Spinal cord (tissue), 10 donors: ENCODE measurements around the gene PACRGL. TPM values are rescaled to one million over a fixed set of nuclear protein-coding genes. Genes with fewer than 3 reads are reported as not detected.
A peak's percentile ranks its signal among the peaks of the same experiment; 100 is the strongest.

Experiments
- DNase-seq, 6 donors: peaks; one replicate each; pipeline versions ENCODE4 v3.0.0 to v3.0.0-alpha.2; 2013 to 2015; ENCODE audit warnings: low spot score in 6 of 6, low read depth in 4 of 6
- H3K27ac ChIP-seq: one replicate; pipeline ENCODE4 v1.5.1; 2013; ENCODE audit warnings: low read depth, low read length, control low read depth
- H3K27me3 ChIP-seq: one replicate; pipeline ENCODE4 v1.6.1; 2013; ENCODE audit warnings: low read length; ENCODE audit not compliant: control insufficient read depth, insufficient read depth
- H3K36me3 ChIP-seq: one replicate; pipeline ENCODE4 v1.6.1; 2013; ENCODE audit warnings: low read length; ENCODE audit not compliant: control insufficient read depth, insufficient read depth
- H3K4me1 ChIP-seq: one replicate; pipeline ENCODE4 v1.6.1; 2013; ENCODE audit warnings: low read length; ENCODE audit not compliant: control insufficient read depth, insufficient read depth
- H3K4me3 ChIP-seq: one replicate; pipeline ENCODE4 v1.5.1; 2013; ENCODE audit warnings: low read depth, low read length, control low read depth
- H3K9me3 ChIP-seq: one replicate; pipeline ENCODE4 v1.6.1; 2013; ENCODE audit warnings: low read length; ENCODE audit not compliant: control insufficient read depth, insufficient read depth
- WGBS: methylation state at CpG from one replicate; pipeline ENCODE4 v1.1.5; 2013; ENCODE audit warnings: missing lambda C conversion rate; ENCODE audit not compliant: insufficient coverage; 5-methylcytosine and 5-hydroxymethylcytosine counted together
- long read RNA-seq, 4 donors: transcript quantifications; one replicate each; lab custom pipeline, GENCODE V29; 2026
- polyA plus RNA-seq, 2 donors: library from polyadenylated mRNA; unstranded; fragments of 120-200 nt; gene quantifications; one replicate each; pipeline ENCODE4 v1.2.1, GENCODE V29; 2013; ENCODE audit not compliant: insufficient read length in 2 of 2
- total RNA-seq, 2 donors: library from RNA; depleted of rRNA in 1 of 2; stranded (reverse); fragments of 120-200 nt in 1 of 2; fragments of >200 nt in 1 of 2; gene quantifications; one replicate each; pipeline versions ENCODE4 v1.2.3 to v1.2.4, GENCODE V29; 2013 to 2014
- donor health status: healthy.

Gene PACRGL
- total RNA-seq (10 to 100 TPM; 29.6 to 41.9 TPM), polyA plus RNA-seq (10 to 100 TPM; 25.5 to 26.1 TPM)
- long read RNA-seq, donor 1, partial matches to known transcripts: 0 of 1 reads
- long read RNA-seq, donor 1, other reads (novel, unspliced or antisense): 0 of 1 reads
- long read RNA-seq, donor 2: 0 reads
- long read RNA-seq, donor 3, partial matches to known transcripts: 0 of 2 reads
- long read RNA-seq, donor 3, other reads (novel, unspliced or antisense): 0 of 2 reads
- long read RNA-seq, donor 4, partial matches to known transcripts: 0 of 2 reads
- long read RNA-seq, donor 4, other reads (novel, unspliced or antisense): 0 of 2 reads

GRCh38 chr4:20700007-20700761 is at the start of gene PACRGL:
TSS of gene PACRGL (plus strand) at chr4:20700458. CDS start at chr4:20704482, 4,024 bp downstream.
- Histone ChIP-seq H3K4me3 (peak within 1 kb of the TSS; percentile 91), H3K36me3 (peaks cover 2% of the 10 kb centered on the region), H3K27me3 (no peaks in the 10 kb centered on the region), H3K9me3 (no peaks in the 10 kb centered on the region), H3K4me1 (peaks cover 3% of the 10 kb centered on the region), H3K27ac (peak within 1 kb of the TSS; percentile 68)
- DNase-seq: peak; percentile 78 to 99 (median 92)
- under 1% methylated on average over 52 of the region's 60 CpGs for WGBS

- no CpG with 5 or more reads among the region's 1 CpG for WGBS
- Histone ChIP-seq H3K4me3 (no peak overlapping the region), H3K36me3 (no peaks in the 10 kb centered on the region), H3K27me3 (no peaks in the 10 kb centered on the region), H3K27ac (no peak overlapping the region), H3K4me1 (no peaks in the 10 kb centered on the region), H3K9me3 (no peaks in the 10 kb centered on the region)
- no peak for DNase-seq
Measured at GRCh38 chr4:20652226-20652885, 47.9 kb upstream of the PACRGL start.

- H3K4me1 ChIP-seq: no peaks in the 10 kb centered on the region
- no peaks in the 10 kb centered on the region for H3K9me3 ChIP-seq
- no peak overlapping the region for H3K27ac ChIP-seq
- no CpG with 5 or more reads among the region's 4 CpGs for WGBS
- no peak for DNase-seq
- no peaks in the 10 kb centered on the region for H3K27me3 ChIP-seq
- no peak overlapping the region for H3K4me3 ChIP-seq
- H3K36me3 ChIP-seq: no peaks in the 10 kb centered on the region
Measured at GRCh38 chr4:20658456-20658855, 41.8 kb upstream of the PACRGL start.

- 60% methylated on average over 1 of the region's 1 CpG for WGBS
- no peaks in the 10 kb centered on the region for H3K4me1 ChIP-seq
- no peaks in the 10 kb centered on the region for H3K27me3 ChIP-seq
- no peaks in the 10 kb centered on the region for H3K36me3 ChIP-seq
- DNase-seq: no peak
- H3K4me3 ChIP-seq: no peak overlapping the region
- no peaks in the 10 kb centered on the region for H3K9me3 ChIP-seq
- H3K27ac ChIP-seq: no peak overlapping the region
Measured at GRCh38 chr4:20662851-20663250, 37.4 kb upstream of the PACRGL start.

GRCh38 chr4:20666012-20666860 is 34.0 kb upstream of the PACRGL start:
- Histone ChIP-seq H3K4me1 (no peaks in the 10 kb centered on the region), H3K4me3 (no peak overlapping the region), H3K9me3 (no peaks in the 10 kb centered on the region), H3K27ac (no peak overlapping the region), H3K36me3 (no peaks in the 10 kb centered on the region), H3K27me3 (no peaks in the 10 kb centered on the region)
- no peak for DNase-seq
- no CpG with 5 or more reads among the region's 4 CpGs for WGBS

- Histone ChIP-seq H3K4me1 (no peaks in the 10 kb centered on the region), H3K27ac (no peak overlapping the region), H3K27me3 (no peaks in the 10 kb centered on the region), H3K4me3 (no peak overlapping the region), H3K9me3 (no peaks in the 10 kb centered on the region), H3K36me3 (no peaks in the 10 kb centered on the region)
- DNase-seq: no peak
- no CpG with 5 or more reads among the region's 1 CpG for WGBS
Measured at GRCh38 chr4:20672262-20672661, 28.0 kb upstream of the PACRGL start.

GRCh38 chr4:20675786-20676185 is 24.5 kb upstream of the PACRGL start:
- no peak for DNase-seq
- H3K4me1 ChIP-seq: no peaks in the 10 kb centered on the region
- no peak overlapping the region for H3K27ac ChIP-seq
- H3K4me3 ChIP-seq: no peak overlapping the region
- H3K27me3 ChIP-seq: no peaks in the 10 kb centered on the region
- H3K36me3 ChIP-seq: no peaks in the 10 kb centered on the region
- no peaks in the 10 kb centered on the region for H3K9me3 ChIP-seq

GRCh38 chr4:20676501-20677197 is 23.6 kb upstream of the PACRGL start:
- H3K27me3 ChIP-seq: no peaks in the 10 kb centered on the region
- DNase-seq: peak in 1 of 6 donors; percentile 74
- no peaks in the 10 kb centered on the region for H3K36me3 ChIP-seq
- H3K9me3 ChIP-seq: no peaks in the 10 kb centered on the region
- WGBS: 53% methylated on average over 6 of the region's 8 CpGs
- no peak overlapping the region for H3K27ac ChIP-seq
- H3K4me3 ChIP-seq: no peak overlapping the region
- H3K4me1 ChIP-seq: no peaks in the 10 kb centered on the region

- DNase-seq: no peak
- H3K27me3 ChIP-seq: no peaks in the 10 kb centered on the region
- H3K4me3 ChIP-seq: no peak overlapping the region
- no peaks in the 10 kb centered on the region for H3K4me1 ChIP-seq
- 88% methylated on average over 2 of the region's 3 CpGs for WGBS
- H3K9me3 ChIP-seq: no peaks in the 10 kb centered on the region
- no peaks in the 10 kb centered on the region for H3K36me3 ChIP-seq
- no peak overlapping the region for H3K27ac ChIP-seq
Measured at GRCh38 chr4:20678400-20678799, 21.9 kb upstream of the PACRGL start.
